ENCODE results near the gene RPL31. TPM values are rescaled to one million over a fixed set of nuclear protein-coding genes. Genes with fewer than 3 reads are reported as not detected.

RPL31 gene
- total and polyA plus RNA-seq, 8 donors, result 272 to 7,137 (median 1,362) TPM

- H3K4me1 ChIP-seq, result peaks cover 0 to 11% (median 0%) of the 10 kb centered on the region in 4 donors
- H3K27me3 ChIP-seq, result no peaks in the 10 kb centered on the region
- WGBS, 5 donors, result 29 to 31% (median 31%) methylated on average over 7 of the region's 7 CpGs
- H3K4me3 ChIP-seq, result no peak overlapping the region
- peaks cover 6 to 72% (median 52%) of the 10 kb centered on the region in 4 donors for H3K36me3 ChIP-seq
- peak overlapping the region in 1 of 5 donors; percentile 34 for H3K27ac ChIP-seq
- intact Hi-C loops (cut with DNase I; ENCODE audit: low total_unique reads), result loop anchor here (5.0 kb wide), 2 partner anchors 253 to 373 kb away; no protein-coding TSS in a partner anchor
- no peaks in the 10 kb centered on the region for H3K9me3 ChIP-seq
- peak; percentile 80 to 92 for DNase-seq
- TF ChIP-seq POLR2A (IDR thresholded peaks at IDR 0.05), result peak in 1 of 4 donors; percentile 10
- peak in 1 of 3 donors; percentile 47 for TF ChIP-seq POLR2AphosphoS5 (IDR thresholded peaks at IDR 0.05)
- no peak for TF ChIP-seq EP300 (IDR thresholded peaks at IDR 0.05)
- TF ChIP-seq, protein P1, sequence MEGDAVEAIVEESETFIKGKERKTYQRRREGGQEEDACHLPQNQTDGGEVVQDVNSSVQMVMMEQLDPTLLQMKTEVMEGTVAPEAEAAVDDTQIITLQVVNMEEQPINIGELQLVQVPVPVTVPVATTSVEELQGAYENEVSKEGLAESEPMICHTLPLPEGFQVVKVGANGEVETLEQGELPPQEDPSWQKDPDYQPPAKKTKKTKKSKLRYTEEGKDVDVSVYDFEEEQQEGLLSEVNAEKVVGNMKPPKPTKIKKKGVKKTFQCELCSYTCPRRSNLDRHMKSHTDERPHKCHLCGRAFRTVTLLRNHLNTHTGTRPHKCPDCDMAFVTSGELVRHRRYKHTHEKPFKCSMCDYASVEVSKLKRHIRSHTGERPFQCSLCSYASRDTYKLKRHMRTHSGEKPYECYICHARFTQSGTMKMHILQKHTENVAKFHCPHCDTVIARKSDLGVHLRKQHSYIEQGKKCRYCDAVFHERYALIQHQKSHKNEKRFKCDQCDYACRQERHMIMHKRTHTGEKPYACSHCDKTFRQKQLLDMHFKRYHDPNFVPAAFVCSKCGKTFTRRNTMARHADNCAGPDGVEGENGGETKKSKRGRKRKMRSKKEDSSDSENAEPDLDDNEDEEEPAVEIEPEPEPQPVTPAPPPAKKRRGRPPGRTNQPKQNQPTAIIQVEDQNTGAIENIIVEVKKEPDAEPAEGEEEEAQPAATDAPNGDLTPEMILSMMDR (IDR thresholded peaks at IDR 0.05), result peak in 6 of 7 experiments; percentile 72 to 95 (median 86)
Observed at GRCh38 chr2:100984892-100985307, 17.2 kb upstream of the RPL31 start.

DNA sequence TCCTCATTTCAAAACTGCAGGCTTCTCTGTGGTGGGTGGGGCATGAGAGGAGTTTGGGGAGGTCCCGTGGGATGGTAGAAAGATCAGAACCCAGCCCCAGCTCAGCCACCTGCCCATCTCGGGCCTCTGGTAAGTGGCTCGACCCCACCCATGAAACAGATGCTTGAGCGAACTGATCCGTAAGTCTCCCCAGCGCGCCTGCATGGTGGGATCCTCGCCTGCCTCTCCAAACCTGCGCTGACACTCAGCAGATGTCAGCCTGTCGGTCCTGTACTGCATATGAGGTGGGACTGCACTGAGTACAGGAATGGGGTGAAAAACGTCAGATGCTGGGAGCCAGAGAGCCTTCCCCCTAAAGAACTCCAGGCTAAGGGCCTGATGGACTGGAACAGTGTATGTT lies 15.9 kb upstream of the RPL31 start:
- H3K27ac ChIP-seq, result no peak overlapping the region
- H3K36me3 ChIP-seq, result peaks cover 12 to 74% (median 54%) of the 10 kb centered on the region in 4 donors
- 90 to 95% (median 91%) methylated on average over 10 to 11 of the region's 11 CpGs for WGBS, 5 donors
- no peak overlapping the region for H3K4me3 ChIP-seq
- H3K4me1 ChIP-seq, result peaks cover 0 to 11% (median 0%) of the 10 kb centered on the region in 4 donors
- DNase-seq, result no peak
- no peaks in the 10 kb centered on the region for H3K27me3 ChIP-seq
- no peaks in the 10 kb centered on the region for H3K9me3 ChIP-seq
- intact Hi-C loops (cut with DNase I; ENCODE audit: low total_unique reads), result no loop called here
- TF ChIP-seq EP300 (IDR thresholded peaks at IDR 0.05), result no peak

DNA sequence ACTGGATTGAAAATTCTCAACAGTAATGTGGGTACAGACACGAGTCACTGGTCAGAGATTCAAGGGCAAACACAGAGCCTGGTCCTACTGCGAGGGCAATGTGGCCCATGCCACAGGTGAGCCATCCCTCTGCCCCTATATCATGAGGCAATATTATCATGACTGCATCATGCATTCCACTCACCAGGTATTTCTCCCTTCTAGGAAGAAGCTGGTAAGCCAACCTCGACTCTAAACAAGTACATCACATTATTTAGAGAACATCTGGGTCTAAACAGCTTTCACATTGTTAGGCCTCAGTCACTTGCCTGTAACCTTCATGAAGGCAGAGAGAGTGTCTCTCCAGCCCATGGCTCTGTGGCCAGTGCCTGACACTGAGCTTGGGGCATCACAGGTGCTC lies 14.6 kb upstream of the RPL31 start:
- 79 to 96% (median 90%) methylated on average over 3 of the region's 3 CpGs for WGBS, 5 donors
- DNase-seq, result no peak
- no peaks in the 10 kb centered on the region for H3K9me3 ChIP-seq
- no peak overlapping the region for H3K27ac ChIP-seq
- intact Hi-C loops (cut with DNase I; ENCODE audit: low total_unique reads), result no loop called here
- H3K4me1 ChIP-seq, result peaks cover 0 to 11% (median 0%) of the 10 kb centered on the region in 4 donors
- H3K36me3 ChIP-seq, result peaks cover 7 to 67% (median 45%) of the 10 kb centered on the region in 4 donors
- no peak overlapping the region for H3K4me3 ChIP-seq
- H3K27me3 ChIP-seq, result no peaks in the 10 kb centered on the region
- TF ChIP-seq POLR2AphosphoS5 (IDR thresholded peaks at IDR 0.05), result no peak
- TF ChIP-seq EP300 (IDR thresholded peaks at IDR 0.05), result no peak
- TF ChIP-seq POLR2A (IDR thresholded peaks at IDR 0.05), result no peak
- TF ChIP-seq, protein P1 (IDR thresholded peaks at IDR 0.05), result no peak

DNA sequence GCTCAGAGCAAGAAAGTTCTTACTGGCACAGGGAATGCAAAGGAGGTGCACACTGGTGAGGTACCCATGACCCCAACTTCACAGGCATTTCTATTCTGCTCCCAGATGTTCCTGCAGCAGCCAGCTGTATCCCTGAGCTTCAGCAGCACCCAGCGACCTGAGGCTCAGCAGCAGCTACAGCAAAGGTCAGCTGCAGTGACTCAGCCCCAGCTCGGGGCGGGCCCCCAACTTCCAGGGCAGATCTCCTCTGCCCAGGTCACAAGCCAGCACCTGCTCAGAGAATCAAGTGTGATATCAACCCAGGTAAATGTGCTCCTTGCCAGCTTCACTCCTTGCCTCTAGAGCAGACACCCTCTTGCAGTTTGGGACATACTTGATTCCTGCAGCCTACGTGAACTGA lies 14.1 kb upstream of the RPL31 start:
- Histone ChIP-seq H3K9me3 (no peaks in the 10 kb centered on the region), H3K27me3 (no peaks in the 10 kb centered on the region), H3K27ac (no peak overlapping the region), H3K36me3 (peaks cover 6 to 63% (median 42%) of the 10 kb centered on the region in 4 donors), H3K4me1 (peaks cover 0 to 11% (median 0%) of the 10 kb centered on the region in 4 donors), H3K4me3 (no peak overlapping the region)
- TF ChIP-seq POLR2A (IDR thresholded peaks at IDR 0.05) (no peak), POLR2AphosphoS5 (IDR thresholded peaks at IDR 0.05) (no peak), EP300 (IDR thresholded peaks at IDR 0.05) (no peak)
- TF ChIP-seq, protein P1 (IDR thresholded peaks at IDR 0.05), result no peak
- 77 to 87% (median 86%) methylated on average over 4 of the region's 4 CpGs for WGBS, 5 donors
- DNase-seq, result no peak
- intact Hi-C loops (cut with DNase I; ENCODE audit: low total_unique reads), result no loop called here

All from stomach (tissue), 9 donors.